GM23338 (cell line): ENCODE data around the gene BCLAF3. TPM values are rescaled to one million over a fixed set of nuclear protein-coding genes. Genes with fewer than 3 reads are reported as not detected.

ENCODE experiments used
- ATAC-seq: fragments of 200-7000 bp; cut with Tn5 transposase; 3 replicates; pipeline ENCODE4 v1.9.1; 2020
- DNase-seq: peaks from one replicate; pipeline ENCODE4 v3.0.0-alpha.2; 2015; ENCODE audit warnings: low spot score
- H2AFZ ChIP-seq: fragments of 200-600 bp; sonication (generic); 2 replicates; pipeline ENCODE4 v1.8.0; 2016; ENCODE audit warnings: antibody characterized with exemption, mild to moderate bottlenecking, moderate library complexity
- H3F3A ChIP-seq: fragments of 200-600 bp; sonication (generic); replicated peaks from 2 replicates; pipeline ENCODE4 v1.8.0; 2017; ENCODE audit warnings: antibody characterized with exemption, mixed run types, low read depth
- H3K27ac ChIP-seq: fragments of 200-600 bp; sonication (generic); 2 replicates; pipeline ENCODE4 v1.6.1; 2016; ENCODE audit warnings: low read depth
- H3K27me3 ChIP-seq: fragments of 200-600 bp; sonication (generic); 2 replicates; pipeline ENCODE4 v1.8.0; 2016; ENCODE audit warnings: mild to moderate bottlenecking, mixed run types, moderate library complexity; ENCODE audit not compliant: insufficient read depth
- H3K36me3 ChIP-seq: fragments of 200-600 bp; sonication (generic); 2 replicates; pipeline ENCODE4 v1.8.0; 2016; ENCODE audit warnings: mild to moderate bottlenecking; ENCODE audit not compliant: insufficient read depth
- H3K4me1 ChIP-seq: fragments of 200-600 bp; sonication (generic); 2 replicates; pipeline ENCODE4 v1.8.0; 2016; ENCODE audit warnings: mild to moderate bottlenecking, moderate library complexity; ENCODE audit not compliant: insufficient read depth
- H3K4me2 ChIP-seq: fragments of 200-600 bp; sonication (generic); 2 replicates; pipeline ENCODE4 v1.7.1; 2017; ENCODE audit warnings: mixed run types
- H3K4me3 ChIP-seq: fragments of 200-600 bp; sonication (generic); 2 replicates; pipeline ENCODE4 v1.6.1; 2016; ENCODE audit warnings: mixed run types
- H3K79me2 ChIP-seq: fragments of 200-600 bp; sonication (generic); replicated peaks from 2 replicates; pipeline ENCODE4 v1.8.0; 2017; ENCODE audit warnings: mild to moderate bottlenecking; ENCODE audit not compliant: insufficient read depth
- H3K9me2 ChIP-seq: fragments of 200-600 bp; sonication (generic); 2 replicates; pipeline ENCODE4 v1.8.0; 2017; ENCODE audit not compliant: insufficient read depth
- H4K20me1 ChIP-seq: fragments of 200-600 bp; sonication (generic); replicated peaks from 2 replicates; pipeline ENCODE4 v1.8.0; 2017; ENCODE audit warnings: mild to moderate bottlenecking; ENCODE audit not compliant: insufficient read depth
- H3K27ac Mint-ChIP-seq: 2 replicates; pipeline ENCODE4 v1.8.0; 2020; ENCODE audit warnings: inconsistent platforms, mild to moderate bottlenecking, moderate library complexity, mixed read lengths
- H3K27me3 Mint-ChIP-seq: 3 replicates; pipeline ENCODE4 v1.8.0; 2022; ENCODE audit warnings: low read depth, mild to moderate bottlenecking, moderate library complexity, mixed read lengths, inconsistent platforms; ENCODE audit not compliant: insufficient read depth, poor library complexity
- H3K36me3 Mint-ChIP-seq: 3 replicates; pipeline ENCODE4 v1.8.0; 2021; ENCODE audit warnings: low read depth, mild to moderate bottlenecking, inconsistent platforms, moderate library complexity, mixed read lengths
- H3K4me1 Mint-ChIP-seq: 3 replicates; pipeline ENCODE4 v1.8.0; 2020; ENCODE audit warnings: mild to moderate bottlenecking, inconsistent platforms, mixed read lengths
- H3K4me3 Mint-ChIP-seq: 3 replicates; pipeline ENCODE4 v1.8.0; 2021; ENCODE audit warnings: moderate library complexity, mild to moderate bottlenecking, inconsistent platforms, mixed read lengths
- H3K9me3 Mint-ChIP-seq: 3 replicates; pipeline ENCODE4 v1.8.0; 2020; ENCODE audit warnings: moderate library complexity, mild to moderate bottlenecking, inconsistent platforms, mixed read lengths
- CREB1 ChIP-seq: fragments of 250-450 bp; sonication (Bioruptor Pico); IDR thresholded peaks from 2 replicates; pipeline ENCODE4 v1.5.0; 2020; ENCODE audit warnings: low read depth, mild to moderate bottlenecking, moderate library complexity
- EZH2 ChIP-seq: fragments of 200-600 bp; sonication (generic); IDR thresholded peaks from one replicate; pipeline ENCODE4 v1.8.0; 2017; ENCODE audit warnings: antibody characterized with exemption, mild to moderate bottlenecking, low read depth; ENCODE audit not compliant: unreplicated experiment
- EZH2phosphoT487 ChIP-seq: fragments of 200-600 bp; sonication (generic); IDR thresholded peaks from one replicate; pipeline ENCODE4 v1.8.1; 2018; ENCODE audit warnings: antibody characterized with exemption; ENCODE audit not compliant: unreplicated experiment
- JUNB ChIP-seq: IDR thresholded peaks from one replicate; pipeline ENCODE4 v1.6.1; 2016; ENCODE audit warnings: antibody characterized with exemption; ENCODE audit not compliant: unreplicated experiment
- NANOG ChIP-seq: IDR thresholded peaks from 2 replicates; pipeline ENCODE4 v1.6.1; 2016; ENCODE audit warnings: antibody characterized with exemption, borderline replicate concordance
- POLR2AphosphoS5 ChIP-seq: IDR thresholded peaks from 2 replicates; pipeline ENCODE4 v1.6.1; 2016; ENCODE audit warnings: antibody characterized with exemption, low read depth
- STAT1 ChIP-seq: IDR thresholded peaks from one replicate; pipeline ENCODE4 v1.6.1; 2016; ENCODE audit warnings: antibody characterized with exemption; ENCODE audit not compliant: unreplicated experiment
- ZNF114 ChIP-seq: fragments of 250-450 bp; sonication (Bioruptor Pico); IDR thresholded peaks from 2 replicates; pipeline ENCODE4 v1.5.0; 2020; ENCODE audit warnings: mild to moderate bottlenecking, moderate library complexity
- ZNF331 ChIP-seq: fragments of 250-450 bp; sonication (Bioruptor Pico); IDR thresholded peaks from 2 replicates; pipeline ENCODE4 v1.5.0; 2020; ENCODE audit warnings: low read depth, mild to moderate bottlenecking, moderate library complexity
- polyA plus RNA-seq: library from polyadenylated mRNA; unstranded; fragments of >200 nt; fragmentation: Nextera tagmentation; extraction: Ambion mirVana; gene quantifications from 2 replicates; pipeline ENCODE4 v1.2.1, GENCODE V29; 2016
- total RNA-seq: library from RNA; depleted of rRNA; stranded (reverse); fragments of >200 nt; shearing (Covaris generic); gene quantifications from 2 replicates; pipeline ENCODE4 v1.2.3, GENCODE V29; 2014
- TF ChIP-seq, protein P1 (sequence below): IDR thresholded peaks from one replicate; pipeline ENCODE4 v1.6.1; 2018; ENCODE audit warnings: antibody characterized with exemption; ENCODE audit not compliant: unreplicated experiment
- TF ChIP-seq, protein P2 (sequence below), 2 experiments: fragments of 200-600 bp in 1 of 2; sonication (generic) in 1 of 2; conservative IDR thresholded peaks; 2 replicates each; pipeline versions ENCODE4 v1.5.1 to v1.6.1; 2016 to 2017; ENCODE audit warnings: antibody characterized with exemption in 2 of 2, low read depth in 2 of 2, mild to moderate bottlenecking in 2 of 2, moderate library complexity in 1 of 2
- TF ChIP-seq, protein P3 (sequence below): IDR thresholded peaks from 2 replicates; pipeline ENCODE4 v1.6.1; 2016; ENCODE audit warnings: antibody characterized with exemption

Gene BCLAF3
- total and polyA plus RNA-seq, 2 experiments from 2014 or later, result 6.5 to 9.3 TPM

GRCh38 chrX:20026278-20026677, 35.4 kb upstream of the BCLAF3 start (continued):
- TF ChIP-seq, protein P1, sequence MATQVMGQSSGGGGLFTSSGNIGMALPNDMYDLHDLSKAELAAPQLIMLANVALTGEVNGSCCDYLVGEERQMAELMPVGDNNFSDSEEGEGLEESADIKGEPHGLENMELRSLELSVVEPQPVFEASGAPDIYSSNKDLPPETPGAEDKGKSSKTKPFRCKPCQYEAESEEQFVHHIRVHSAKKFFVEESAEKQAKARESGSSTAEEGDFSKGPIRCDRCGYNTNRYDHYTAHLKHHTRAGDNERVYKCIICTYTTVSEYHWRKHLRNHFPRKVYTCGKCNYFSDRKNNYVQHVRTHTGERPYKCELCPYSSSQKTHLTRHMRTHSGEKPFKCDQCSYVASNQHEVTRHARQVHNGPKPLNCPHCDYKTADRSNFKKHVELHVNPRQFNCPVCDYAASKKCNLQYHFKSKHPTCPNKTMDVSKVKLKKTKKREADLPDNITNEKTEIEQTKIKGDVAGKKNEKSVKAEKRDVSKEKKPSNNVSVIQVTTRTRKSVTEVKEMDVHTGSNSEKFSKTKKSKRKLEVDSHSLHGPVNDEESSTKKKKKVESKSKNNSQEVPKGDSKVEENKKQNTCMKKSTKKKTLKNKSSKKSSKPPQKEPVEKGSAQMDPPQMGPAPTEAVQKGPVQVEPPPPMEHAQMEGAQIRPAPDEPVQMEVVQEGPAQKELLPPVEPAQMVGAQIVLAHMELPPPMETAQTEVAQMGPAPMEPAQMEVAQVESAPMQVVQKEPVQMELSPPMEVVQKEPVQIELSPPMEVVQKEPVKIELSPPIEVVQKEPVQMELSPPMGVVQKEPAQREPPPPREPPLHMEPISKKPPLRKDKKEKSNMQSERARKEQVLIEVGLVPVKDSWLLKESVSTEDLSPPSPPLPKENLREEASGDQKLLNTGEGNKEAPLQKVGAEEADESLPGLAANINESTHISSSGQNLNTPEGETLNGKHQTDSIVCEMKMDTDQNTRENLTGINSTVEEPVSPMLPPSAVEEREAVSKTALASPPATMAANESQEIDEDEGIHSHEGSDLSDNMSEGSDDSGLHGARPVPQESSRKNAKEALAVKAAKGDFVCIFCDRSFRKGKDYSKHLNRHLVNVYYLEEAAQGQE, result no peak
- TF ChIP-seq JUNB, result no peak
- TF ChIP-seq CREB1, result no peak

DNA sequence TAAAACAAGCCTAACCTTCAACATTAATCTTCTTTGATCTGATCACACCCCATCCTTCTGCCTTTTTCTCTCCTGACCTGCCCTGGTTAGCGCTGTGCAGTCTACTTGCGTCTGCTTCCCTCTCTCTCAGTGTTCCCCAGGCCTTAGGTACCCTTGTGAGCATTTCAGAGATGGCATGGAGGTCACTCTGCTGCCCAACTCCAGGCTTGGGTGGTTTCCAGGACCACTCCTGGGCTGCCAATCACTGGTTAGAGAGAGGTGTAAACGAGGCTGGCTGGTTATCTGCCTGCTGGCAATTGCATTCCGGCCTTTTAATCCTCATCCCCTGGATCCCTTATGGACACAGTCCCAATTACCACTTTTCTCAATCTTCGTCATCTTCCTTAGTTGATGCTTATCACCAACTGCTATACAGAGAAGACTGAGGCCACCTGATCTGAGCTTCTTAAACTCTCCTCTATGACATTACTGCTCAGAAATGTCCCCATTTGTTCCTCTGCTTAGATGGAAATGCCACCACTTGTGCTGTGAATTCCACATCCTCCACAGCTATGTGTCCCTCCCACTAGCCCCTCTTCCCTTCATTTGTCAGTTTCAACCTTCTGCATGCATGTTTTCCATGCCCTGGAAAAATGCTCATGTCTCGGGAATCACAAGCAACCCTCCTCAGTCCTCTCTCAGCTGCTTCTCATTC, 29.0 kb upstream of the BCLAF3 start:
- TF ChIP-seq EZH2phosphoT487 (no peak), ZNF114 (CRISPR knock-in tag) (no peak), NANOG (no peak), CREB1 (no peak)
- TF ChIP-seq, protein P2, sequence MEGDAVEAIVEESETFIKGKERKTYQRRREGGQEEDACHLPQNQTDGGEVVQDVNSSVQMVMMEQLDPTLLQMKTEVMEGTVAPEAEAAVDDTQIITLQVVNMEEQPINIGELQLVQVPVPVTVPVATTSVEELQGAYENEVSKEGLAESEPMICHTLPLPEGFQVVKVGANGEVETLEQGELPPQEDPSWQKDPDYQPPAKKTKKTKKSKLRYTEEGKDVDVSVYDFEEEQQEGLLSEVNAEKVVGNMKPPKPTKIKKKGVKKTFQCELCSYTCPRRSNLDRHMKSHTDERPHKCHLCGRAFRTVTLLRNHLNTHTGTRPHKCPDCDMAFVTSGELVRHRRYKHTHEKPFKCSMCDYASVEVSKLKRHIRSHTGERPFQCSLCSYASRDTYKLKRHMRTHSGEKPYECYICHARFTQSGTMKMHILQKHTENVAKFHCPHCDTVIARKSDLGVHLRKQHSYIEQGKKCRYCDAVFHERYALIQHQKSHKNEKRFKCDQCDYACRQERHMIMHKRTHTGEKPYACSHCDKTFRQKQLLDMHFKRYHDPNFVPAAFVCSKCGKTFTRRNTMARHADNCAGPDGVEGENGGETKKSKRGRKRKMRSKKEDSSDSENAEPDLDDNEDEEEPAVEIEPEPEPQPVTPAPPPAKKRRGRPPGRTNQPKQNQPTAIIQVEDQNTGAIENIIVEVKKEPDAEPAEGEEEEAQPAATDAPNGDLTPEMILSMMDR (conservative IDR thresholded peaks at IDR 0.05; ENCODE audit: low read depth in 2 of 2), result no peak
- H3K4me1 Mint-ChIP-seq, result peaks cover 3% of the 10 kb centered on the region
- DNase-seq, result no peak

DNA sequence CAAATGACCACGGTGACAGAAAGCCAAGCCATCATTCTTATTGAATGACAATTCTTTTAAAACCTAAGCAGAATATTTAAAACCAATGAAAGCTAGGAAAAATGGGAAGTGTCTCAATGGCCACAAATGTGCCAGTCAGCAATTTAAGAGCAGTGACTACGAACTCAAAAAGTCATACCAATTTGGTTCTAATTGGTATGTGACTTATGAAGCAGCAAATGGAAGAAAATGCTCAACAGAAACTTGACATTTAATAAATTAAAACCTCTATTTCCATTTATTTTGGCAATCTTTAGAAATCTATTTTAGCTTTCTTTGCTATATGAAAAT, 25.7 kb upstream of the BCLAF3 start:
- no peaks in the 10 kb centered on the region for H3K27me3 ChIP-seq
- Mint-ChIP-seq H3K9me3 (no peaks in the 10 kb centered on the region; the same call in 2 of the 3 replicates), H3K4me3 (no peak overlapping the region), H3K27me3 (peaks cover 2% of the 10 kb centered on the region), H3K36me3 (no peaks in the 10 kb centered on the region; the same call in 2 of the 3 replicates), H3K27ac (no peak overlapping the region), H3K4me1 (no peaks in the 10 kb centered on the region; the same call in 2 of the 3 replicates)
- no peaks in the 10 kb centered on the region for H4K20me1 ChIP-seq
- H3F3A ChIP-seq, result no peaks in the 10 kb centered on the region
- H3K79me2 ChIP-seq, result no peaks in the 10 kb centered on the region
- no peaks in the 10 kb centered on the region for H3K4me1 ChIP-seq
- no peak overlapping the region for H3K4me3 ChIP-seq
- no peaks in the 10 kb centered on the region for H3K36me3 ChIP-seq
- H3K4me2 ChIP-seq, result no peak overlapping the region
- no peak overlapping the region for H2AFZ ChIP-seq
- no peak overlapping the region for H3K27ac ChIP-seq
- ATAC-seq (no peak), DNase-seq (no peak)
- no peaks in the 10 kb centered on the region for H3K9me2 ChIP-seq
- no peak for TF ChIP-seq POLR2AphosphoS5
- TF ChIP-seq EZH2, result no peak
- TF ChIP-seq, protein P3, sequence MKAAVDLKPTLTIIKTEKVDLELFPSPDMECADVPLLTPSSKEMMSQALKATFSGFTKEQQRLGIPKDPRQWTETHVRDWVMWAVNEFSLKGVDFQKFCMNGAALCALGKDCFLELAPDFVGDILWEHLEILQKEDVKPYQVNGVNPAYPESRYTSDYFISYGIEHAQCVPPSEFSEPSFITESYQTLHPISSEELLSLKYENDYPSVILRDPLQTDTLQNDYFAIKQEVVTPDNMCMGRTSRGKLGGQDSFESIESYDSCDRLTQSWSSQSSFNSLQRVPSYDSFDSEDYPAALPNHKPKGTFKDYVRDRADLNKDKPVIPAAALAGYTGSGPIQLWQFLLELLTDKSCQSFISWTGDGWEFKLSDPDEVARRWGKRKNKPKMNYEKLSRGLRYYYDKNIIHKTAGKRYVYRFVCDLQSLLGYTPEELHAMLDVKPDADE, result no peak
- no peak for TF ChIP-seq ZNF331
- no peak for TF ChIP-seq JUNB
- no peak for TF ChIP-seq ZNF114 (CRISPR knock-in tag)
- no peak for TF ChIP-seq CREB1
- TF ChIP-seq NANOG, result no peak
- TF ChIP-seq STAT1, result no peak

More for the DNA sequence above, 29.0 kb upstream of the BCLAF3 start:
- H3K79me2 ChIP-seq, result no peaks in the 10 kb centered on the region
- H3K4me1 ChIP-seq, result no peaks in the 10 kb centered on the region
- no peaks in the 10 kb centered on the region for H3K27me3 ChIP-seq
- Mint-ChIP-seq H3K27me3 (peaks cover 2% of the 10 kb centered on the region), H3K27ac (no peak overlapping the region), H3K4me3 (no peak overlapping the region), H3K9me3 (no peaks in the 10 kb centered on the region; the same call in 2 of the 3 replicates), H3K36me3 (no peaks in the 10 kb centered on the region; the same call in 2 of the 3 replicates)
- H3K4me3 ChIP-seq, result no peak overlapping the region
- H3K9me2 ChIP-seq, result no peaks in the 10 kb centered on the region
- no peak overlapping the region for H2AFZ ChIP-seq
- no peaks in the 10 kb centered on the region for H3K36me3 ChIP-seq
- ATAC-seq, result no peak
- no peak overlapping the region for H3K27ac ChIP-seq
- H3F3A ChIP-seq, result no peaks in the 10 kb centered on the region
- no peak overlapping the region for H3K4me2 ChIP-seq
- no peaks in the 10 kb centered on the region for H4K20me1 ChIP-seq
